GM18870 (cell line): Measurements from ENCODE around the gene SCGB1D1.
"Not testable (repeated sequence)": the region's sequence is repeated elsewhere in the genome, so short reads cannot be mapped to it uniquely, and the experiment has no call there.

Source experiments
- ATAC-seq: cut with Tn5 transposase; IDR thresholded peaks from one replicate; pipeline ENCODE4 v1.9.1; 2021; ENCODE audit warnings: moderate library complexity; ENCODE audit not compliant: unreplicated experiment

SCGB1D1 gene

GRCh38 chr11:62157603-62158002 is 32.4 kb upstream of the SCGB1D1 start:
- ATAC-seq, result no peak

- no peak for ATAC-seq
Measured at GRCh38 chr11:62166371-62166770, 23.6 kb upstream of the SCGB1D1 start.

- no peak for ATAC-seq
Measured at GRCh38 chr11:62169448-62169847, 20.6 kb upstream of the SCGB1D1 start.

GRCh38 chr11:62169935-62170334 is 20.1 kb upstream of the SCGB1D1 start:
- no peak for ATAC-seq

GRCh38 chr11:62171261-62171723 is 18.7 kb upstream of the SCGB1D1 start:
- no peak for ATAC-seq

- no peak for ATAC-seq
Measured at GRCh38 chr11:62172294-62172693, 17.7 kb upstream of the SCGB1D1 start.

- ATAC-seq, result no peak
Measured at GRCh38 chr11:62176766-62177165, 13.2 kb upstream of the SCGB1D1 start.

- no peak for ATAC-seq
Measured at GRCh38 chr11:62179995-62180394, 10.0 kb upstream of the SCGB1D1 start.

GRCh38 chr11:62181097-62181496 is 8.9 kb upstream of the SCGB1D1 start:
- no peak for ATAC-seq

GRCh38 chr11:62182147-62182891 is 7.7 kb upstream of the SCGB1D1 start:
- no peak for ATAC-seq

- ATAC-seq, result no peak
Measured at GRCh38 chr11:62186195-62186594, 3.8 kb upstream of the SCGB1D1 start.

- ATAC-seq, result no peak
Measured at GRCh38 chr11:62193952-62194351, 3.9 kb downstream of the SCGB1D1 start.

GRCh38 chr11:62195010-62195409 is 5.0 kb downstream of the SCGB1D1 start:
- not testable (repeated sequence) for ATAC-seq

GRCh38 chr11:62195945-62196344 is 5.9 kb downstream of the SCGB1D1 start:
- no peak for ATAC-seq

GRCh38 chr11:62197400-62197799 is 7.4 kb downstream of the SCGB1D1 start:
- ATAC-seq, result not testable (repeated sequence)

- no peak for ATAC-seq
Measured at GRCh38 chr11:62201376-62201775, 11.4 kb downstream of the SCGB1D1 start.

GRCh38 chr11:62202910-62203309 is 12.9 kb downstream of the SCGB1D1 start:
- ATAC-seq, result no peak

GRCh38 chr11:62204430-62204829 is 14.4 kb downstream of the SCGB1D1 start:
- ATAC-seq, result no peak

- no peak for ATAC-seq
Measured at GRCh38 chr11:62205441-62205840, 15.4 kb downstream of the SCGB1D1 start.

GRCh38 chr11:62206276-62207066 is 16.5 kb downstream of the SCGB1D1 start:
- ATAC-seq, result not testable (repeated sequence)

- no peak for ATAC-seq
Measured at GRCh38 chr11:62208785-62209144, 18.7 kb downstream of the SCGB1D1 start.

- ATAC-seq, result no peak
Measured at GRCh38 chr11:62217191-62217748, 27.3 kb downstream of the SCGB1D1 start.
